Measurements from ENCODE around the gene ABLIM2.
"Not testable (repeated sequence)": the region's sequence is repeated elsewhere in the genome, so short reads cannot be mapped to it uniquely, and the experiment has no call there.

The ABLIM2 gene

GRCh38 chr4:7924570-7924969 is 234.0 kb downstream of the ABLIM2 start:
- TF ChIP-seq ZFX (IDR thresholded peaks at IDR 0.05) (no peak), CTCF (conservative IDR thresholded peaks at IDR 0.05) (no peak)
- H3K27ac ChIP-seq, result no peak overlapping the region

- TF ChIP-seq ZFX (IDR thresholded peaks at IDR 0.05) (no peak), CTCF (conservative IDR thresholded peaks at IDR 0.05) (no peak)
- no peak overlapping the region for H3K27ac ChIP-seq
Measured at GRCh38 chr4:7924163-7924562, 234.4 kb downstream of the ABLIM2 start.

GRCh38 chr4:7922466-7922865 is 236.1 kb downstream of the ABLIM2 start:
- no peak for TF ChIP-seq CTCF (conservative IDR thresholded peaks at IDR 0.05)
- TF ChIP-seq ZFX (IDR thresholded peaks at IDR 0.05), result no peak
- no peak overlapping the region for H3K27ac ChIP-seq

GRCh38 chr4:7918981-7919380 is 239.6 kb downstream of the ABLIM2 start:
- H3K27ac ChIP-seq, result no peak overlapping the region
- TF ChIP-seq ZFX (IDR thresholded peaks at IDR 0.05) (no peak), CTCF (conservative IDR thresholded peaks at IDR 0.05) (no peak)

- not testable (repeated sequence) for H3K27ac ChIP-seq
Measured at GRCh38 chr4:7918187-7918586, 240.4 kb downstream of the ABLIM2 start.

DNA sequence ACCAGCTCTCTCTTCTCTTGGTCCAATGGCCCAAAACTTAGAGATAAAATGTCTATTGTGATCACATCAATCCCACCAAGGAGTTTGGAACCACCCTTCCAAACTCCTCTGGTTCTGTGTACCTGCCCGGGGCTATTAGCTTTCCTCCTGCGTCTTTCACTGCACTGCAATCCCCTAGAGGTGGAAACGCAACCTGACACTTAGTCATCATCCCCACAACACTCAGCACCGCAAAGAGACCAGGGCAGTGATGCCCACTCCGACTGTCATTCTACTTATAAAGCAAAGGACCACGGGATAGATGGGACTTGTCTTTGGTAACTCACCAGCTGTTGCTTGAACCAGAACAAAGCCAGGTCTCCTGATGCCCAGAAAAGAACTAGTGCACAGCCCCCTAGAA is 240.9 kb downstream of the ABLIM2 start:
- no peak overlapping the region for H3K27ac ChIP-seq
- TF ChIP-seq CTCF (conservative IDR thresholded peaks at IDR 0.05) (no peak), ZFX (IDR thresholded peaks at IDR 0.05) (no peak)

DNA sequence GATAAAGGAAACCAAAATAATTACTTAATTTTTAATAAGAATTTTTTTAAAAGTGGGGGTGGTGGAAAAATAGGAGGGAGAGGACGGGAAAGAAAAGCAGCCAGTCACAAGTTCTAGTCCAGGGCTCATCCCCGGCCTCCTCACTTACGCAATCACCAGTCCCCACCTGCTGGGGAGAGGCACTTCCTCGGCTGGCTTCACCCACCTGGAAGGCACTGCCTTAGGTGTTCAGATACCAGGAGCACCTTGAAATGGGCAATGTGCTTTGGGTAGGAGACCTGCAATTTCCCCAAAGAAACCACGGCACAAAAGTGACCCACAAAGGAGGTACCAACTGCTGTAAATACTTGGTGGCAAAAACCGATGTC is 242.8 kb downstream of the ABLIM2 start:
- TF ChIP-seq CTCF (conservative IDR thresholded peaks at IDR 0.05), result no peak
- no peak for TF ChIP-seq ZFX (IDR thresholded peaks at IDR 0.05)
- H3K27ac ChIP-seq, result no peak overlapping the region

Data from C4-2B (cell line).